Neural progenitor cell (in vitro differentiated cells): ENCODE data around the gene RIPK3. TPM values are rescaled to one million over a fixed set of nuclear protein-coding genes. Genes with fewer than 3 reads are reported as not detected.

ENCODE experiments used
- DNase-seq: peaks from one replicate; pipeline ENCODE4 v3.0.0-alpha.2; 2016; ENCODE audit warnings: low spot score
- H2AFZ ChIP-seq: fragments of 200-600 bp; sonication (generic); replicated peaks from 2 replicates; pipeline ENCODE4 v1.6.1; 2016; ENCODE audit warnings: antibody characterized with exemption
- H3F3A ChIP-seq: fragments of 200-600 bp; sonication (generic); 2 replicates; pipeline ENCODE4 v1.6.1; 2016; ENCODE audit warnings: antibody characterized with exemption, low read depth
- H3K27ac ChIP-seq: fragments of 200-600 bp; sonication (generic); 2 replicates; pipeline ENCODE4 v1.5.1; 2016; ENCODE audit warnings: mild to moderate bottlenecking
- H3K27me3 ChIP-seq: fragments of 200-600 bp; sonication (generic); 2 replicates; pipeline ENCODE4 v1.6.1; 2016; ENCODE audit warnings: mild to moderate bottlenecking, moderate library complexity
- H3K36me3 ChIP-seq: fragments of 200-600 bp; sonication (generic); 2 replicates; pipeline ENCODE4 v1.5.1; 2016
- H3K4me1 ChIP-seq: fragments of 200-600 bp; sonication (generic); 2 replicates; pipeline ENCODE4 v1.6.1; 2016; ENCODE audit warnings: mixed run types
- H3K4me2 ChIP-seq: fragments of 200-600 bp; sonication (generic); 2 replicates; pipeline ENCODE4 v1.6.1; 2016
- H3K4me3 ChIP-seq: fragments of 200-600 bp; sonication (generic); 2 replicates; pipeline ENCODE4 v1.5.1; 2016
- H3K79me2 ChIP-seq: fragments of 200-600 bp; sonication (generic); 2 replicates; pipeline ENCODE4 v1.6.1; 2016; ENCODE audit warnings: low read depth
- H3K9ac ChIP-seq: fragments of 200-600 bp; sonication (generic); 2 replicates; pipeline ENCODE4 v1.6.1; 2016
- H3K9me3 ChIP-seq: fragments of 200-600 bp; sonication (generic); 2 replicates; pipeline ENCODE4 v1.5.1; 2016; ENCODE audit warnings: low read depth
- H4K20me1 ChIP-seq: fragments of 200-600 bp; sonication (generic); 2 replicates; pipeline ENCODE4 v1.6.1; 2016; ENCODE audit warnings: low read depth
- H3K27ac Mint-ChIP-seq: 3 replicates; pipeline ENCODE4 v1.8.0; 2021; ENCODE audit warnings: mixed read lengths
- H3K27me3 Mint-ChIP-seq: 2 replicates; pipeline ENCODE4 v1.8.0; 2022; ENCODE audit warnings: low read depth, mild to moderate bottlenecking, inconsistent platforms, moderate library complexity, mixed read lengths; ENCODE audit not compliant: insufficient read depth
- H3K36me3 Mint-ChIP-seq: 3 replicates; pipeline ENCODE4 v1.8.0; 2021; ENCODE audit warnings: mixed read lengths
- H3K4me1 Mint-ChIP-seq: 3 replicates; pipeline ENCODE4 v1.8.0; 2021; ENCODE audit warnings: mixed read lengths
- H3K4me3 Mint-ChIP-seq: 3 replicates; pipeline ENCODE4 v1.8.0; 2021; ENCODE audit warnings: mild to moderate bottlenecking, moderate library complexity, mixed read lengths
- H3K9me3 Mint-ChIP-seq: 3 replicates; pipeline ENCODE4 v1.8.0; 2020; ENCODE audit warnings: mixed read lengths
- CTCF ChIP-seq: fragments of 200-600 bp; sonication (generic); IDR thresholded peaks from 2 replicates; pipeline ENCODE4 v1.5.1; 2017; ENCODE audit warnings: antibody characterized with exemption, mild to moderate bottlenecking
- EZH2 ChIP-seq: fragments of 200-600 bp; sonication (generic); IDR thresholded peaks from 2 replicates; pipeline ENCODE4 v1.6.1; 2017; ENCODE audit warnings: antibody characterized with exemption, mild to moderate bottlenecking, moderate library complexity
- EZH2phosphoT487 ChIP-seq: fragments of 200-600 bp; sonication (generic); IDR thresholded peaks from 2 replicates; pipeline ENCODE4 v1.6.1; 2017; ENCODE audit warnings: antibody characterized with exemption
- total RNA-seq: library from RNA; depleted of rRNA; stranded (reverse); fragments of >200 nt; gene quantifications from 2 replicates; pipeline ENCODE4 v1.2.3, GENCODE V29; 2015; ENCODE audit warnings: low replicate concordance

The RIPK3 gene
- total RNA-seq, 1 donor from 2014 or later = not detected

DNA sequence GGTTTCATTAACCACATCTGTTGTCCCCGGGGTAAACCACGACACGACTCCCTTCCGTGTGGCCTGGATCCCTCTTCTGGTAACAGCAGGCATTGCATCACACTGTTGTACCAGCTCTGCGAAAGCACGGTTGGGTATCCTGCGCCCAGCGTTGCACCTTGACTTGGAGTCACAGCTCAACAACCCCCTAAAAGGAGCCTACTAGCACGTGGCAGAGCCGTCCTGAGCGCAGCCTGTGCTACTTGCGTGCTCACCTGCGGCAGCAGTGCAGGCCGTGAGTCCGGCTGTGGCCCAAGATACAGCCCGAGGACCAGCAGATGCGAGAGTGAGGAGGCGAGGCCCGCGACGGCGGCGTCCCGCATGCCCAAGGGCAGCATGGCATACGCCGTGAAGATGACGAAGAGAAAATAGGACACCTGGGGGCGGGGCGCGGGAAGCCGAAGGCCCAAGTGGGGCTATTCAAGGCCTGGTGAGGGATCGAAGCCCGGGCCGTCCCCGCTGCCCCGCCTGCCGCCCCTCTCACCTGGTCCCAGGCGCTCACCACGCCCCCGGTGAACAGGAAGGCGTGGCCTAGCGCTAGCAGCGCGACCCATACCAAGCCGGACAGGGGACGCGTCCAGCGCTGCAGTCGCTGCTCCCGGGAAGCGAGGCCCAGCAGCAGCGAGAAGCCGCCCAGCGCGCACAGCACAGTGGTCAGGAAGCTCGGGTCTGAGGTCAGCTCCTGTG lies 7.4 kb downstream of the RIPK3 start:
- peaks cover 14% of the 10 kb centered on the region for H3K4me1 Mint-ChIP-seq
- peak overlapping the region; percentile 70 for H3K4me3 Mint-ChIP-seq
- no peaks in the 10 kb centered on the region for H3K9me3 ChIP-seq
- H3K36me3 ChIP-seq = no peaks in the 10 kb centered on the region
- H3K4me3 ChIP-seq = peak overlapping the region; percentile 37
- no peak overlapping the region for H3K9ac ChIP-seq
- H3K27ac ChIP-seq = no peak overlapping the region
- no peaks in the 10 kb centered on the region for H3K79me2 ChIP-seq
- peak overlapping the region; percentile 78 for H2AFZ ChIP-seq
- no peak overlapping the region for H3K27ac Mint-ChIP-seq
- H3K9me3 Mint-ChIP-seq = peaks cover 5% of the 10 kb centered on the region
- no peaks in the 10 kb centered on the region for H3K36me3 Mint-ChIP-seq
- peaks cover 92% of the 10 kb centered on the region for H3K27me3 ChIP-seq
- peaks cover 7% of the 10 kb centered on the region for H4K20me1 ChIP-seq
- peak; percentile 67 for TF ChIP-seq CTCF
- peak; percentile 14 for TF ChIP-seq EZH2phosphoT487
- peak; percentile 48 for TF ChIP-seq EZH2
- H3K4me1 ChIP-seq = peaks cover 4% of the 10 kb centered on the region
- peak overlapping the region; percentile 75 for H3K4me2 ChIP-seq
- H3K27me3 Mint-ChIP-seq = peaks cover 64% of the 10 kb centered on the region
- DNase-seq = peak; percentile 81
- H3F3A ChIP-seq = peaks cover 22% of the 10 kb centered on the region

GRCh38 chr14:24331731-24332267 lies 8.0 kb downstream of the RIPK3 start:
- H2AFZ ChIP-seq = no peak overlapping the region

DNA sequence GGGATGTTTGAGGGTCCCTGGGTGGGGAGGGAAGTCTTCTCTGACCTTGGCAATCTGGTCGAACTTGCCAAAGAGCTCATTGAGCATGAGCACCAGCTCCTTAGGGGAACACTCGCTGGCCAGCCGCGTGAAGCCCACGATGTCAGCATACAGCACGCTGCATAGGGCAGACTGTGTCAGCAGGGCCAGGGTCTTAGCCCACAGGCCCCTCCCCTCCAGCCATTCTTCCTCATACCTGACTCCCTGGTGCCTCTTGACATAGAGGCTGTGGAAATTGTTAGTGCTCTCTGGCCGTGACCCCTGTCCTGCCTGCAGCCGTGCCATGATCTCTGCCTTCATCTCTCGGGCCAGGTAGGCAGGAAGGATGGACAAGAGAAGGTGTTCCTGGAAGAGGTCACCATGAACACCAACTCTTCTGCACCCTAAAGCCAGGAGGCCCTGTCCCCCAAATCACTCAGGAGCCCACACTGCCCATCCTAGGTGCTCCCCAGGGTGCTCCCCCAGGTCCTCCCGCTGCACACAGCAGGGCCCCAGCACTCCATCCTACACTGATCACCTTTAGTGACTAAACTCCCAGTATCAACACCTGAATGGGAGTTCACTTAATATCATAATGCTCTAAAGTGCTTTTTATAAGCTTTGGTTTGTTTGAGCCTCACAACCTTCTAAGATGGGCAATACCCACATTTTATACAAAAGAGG lies 8.7 kb downstream of the RIPK3 start:
- Histone ChIP-seq H2AFZ (no peak overlapping the region), H3K4me1 (peaks cover 4% of the 10 kb centered on the region), H3K27me3 (peaks cover 79% of the 10 kb centered on the region), H3K9me3 (no peaks in the 10 kb centered on the region), H3K36me3 (no peaks in the 10 kb centered on the region), H3F3A (peaks cover 22% of the 10 kb centered on the region), H3K9ac (no peak overlapping the region), H3K79me2 (no peaks in the 10 kb centered on the region), H3K27ac (no peak overlapping the region), H4K20me1 (peaks cover 7% of the 10 kb centered on the region), H3K4me2 (no peak overlapping the region), H3K4me3 (no peak overlapping the region)
- H3K9me3 Mint-ChIP-seq = peaks cover 4% of the 10 kb centered on the region
- peaks cover 55% of the 10 kb centered on the region for H3K27me3 Mint-ChIP-seq
- no peaks in the 10 kb centered on the region for H3K36me3 Mint-ChIP-seq
- TF ChIP-seq EZH2 (no peak), CTCF (no peak), EZH2phosphoT487 (no peak)
- no peak overlapping the region for H3K27ac Mint-ChIP-seq
- H3K4me1 Mint-ChIP-seq = peaks cover 14% of the 10 kb centered on the region
- no peak for DNase-seq
- H3K4me3 Mint-ChIP-seq = no peak overlapping the region

More at GRCh38 chr14:24331731-24332267, 8.0 kb downstream of the RIPK3 start:
- peaks cover 60% of the 10 kb centered on the region for H3K27me3 Mint-ChIP-seq
- peaks cover 7% of the 10 kb centered on the region for H4K20me1 ChIP-seq
- peaks cover 85% of the 10 kb centered on the region for H3K27me3 ChIP-seq
- H3K4me1 ChIP-seq = peaks cover 4% of the 10 kb centered on the region
- peaks cover 22% of the 10 kb centered on the region for H3F3A ChIP-seq
- peak overlapping the region; percentile 75 for H3K4me2 ChIP-seq
- DNase-seq = no peak
- H3K27ac Mint-ChIP-seq = no peak overlapping the region
- no peaks in the 10 kb centered on the region for H3K79me2 ChIP-seq
- H3K4me1 Mint-ChIP-seq = peaks cover 14% of the 10 kb centered on the region
- no peaks in the 10 kb centered on the region for H3K36me3 Mint-ChIP-seq
- TF ChIP-seq CTCF (no peak), EZH2phosphoT487 (no peak), EZH2 (no peak)
- peak overlapping the region; percentile 37 for H3K4me3 ChIP-seq
- H3K9ac ChIP-seq = no peak overlapping the region
- peaks cover 4% of the 10 kb centered on the region for H3K9me3 Mint-ChIP-seq
- no peaks in the 10 kb centered on the region for H3K36me3 ChIP-seq
- H3K9me3 ChIP-seq = no peaks in the 10 kb centered on the region
- peak overlapping the region; percentile 70 for H3K4me3 Mint-ChIP-seq
- H3K27ac ChIP-seq = no peak overlapping the region
